HG02938 (cell line): ENCODE measurements around the gene DNAJB9.

Source experiments
- ATAC-seq: cut with Tn5 transposase; IDR thresholded peaks from one replicate; pipeline ENCODE4 v1.9.1; 2021; ENCODE audit warnings: mild to moderate bottlenecking, moderate library complexity; ENCODE audit not compliant: unreplicated experiment

Gene DNAJB9

DNA sequence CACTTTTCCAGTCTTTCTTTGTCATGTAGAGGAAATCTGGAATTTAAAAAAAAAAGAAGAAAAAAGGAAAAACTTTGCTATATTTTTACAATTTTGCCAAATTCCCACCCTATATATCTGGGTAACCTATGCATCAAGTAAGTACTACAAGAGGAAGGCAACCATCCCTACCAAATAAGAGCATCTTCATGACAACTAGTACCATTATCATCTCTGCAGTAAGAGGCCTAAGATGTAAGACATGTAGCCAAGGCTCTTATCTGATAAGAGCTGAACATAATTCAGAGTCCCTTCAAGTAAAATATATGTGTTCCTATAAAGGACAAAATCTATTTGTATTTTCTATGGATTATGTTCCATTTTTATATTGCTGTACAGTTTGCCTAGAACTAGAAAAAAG is 3.7 kb upstream of the DNAJB9 start:
- no peak for ATAC-seq

DNA sequence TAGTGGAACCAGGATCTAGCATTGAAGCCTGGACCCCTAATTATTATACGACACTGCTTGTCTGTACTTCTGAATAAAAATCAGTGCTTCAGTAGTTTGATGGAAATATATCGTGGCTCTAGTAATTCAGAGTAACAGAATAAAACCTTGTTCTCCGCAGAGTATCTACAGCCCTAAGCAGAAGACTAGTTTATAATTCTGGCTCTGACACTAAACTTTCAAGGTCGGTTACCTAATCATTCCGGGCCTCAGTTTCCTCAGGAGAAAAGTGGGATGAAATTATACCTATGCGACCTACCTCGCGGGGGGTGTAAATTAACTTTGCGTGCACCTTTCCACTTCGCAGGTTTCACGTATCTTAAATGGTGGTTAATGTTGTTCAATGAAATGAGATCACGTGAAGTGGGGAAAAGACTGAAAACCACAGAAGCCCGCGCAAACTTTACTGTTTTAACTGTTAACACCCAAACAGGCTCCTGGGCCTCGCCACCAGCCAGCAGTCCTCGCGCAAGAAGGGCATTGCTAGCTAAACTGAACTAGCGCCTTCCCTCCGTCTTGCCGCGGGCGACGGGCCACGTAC is 783 bp upstream of the DNAJB9 start:
- ATAC-seq: no peak

DNA sequence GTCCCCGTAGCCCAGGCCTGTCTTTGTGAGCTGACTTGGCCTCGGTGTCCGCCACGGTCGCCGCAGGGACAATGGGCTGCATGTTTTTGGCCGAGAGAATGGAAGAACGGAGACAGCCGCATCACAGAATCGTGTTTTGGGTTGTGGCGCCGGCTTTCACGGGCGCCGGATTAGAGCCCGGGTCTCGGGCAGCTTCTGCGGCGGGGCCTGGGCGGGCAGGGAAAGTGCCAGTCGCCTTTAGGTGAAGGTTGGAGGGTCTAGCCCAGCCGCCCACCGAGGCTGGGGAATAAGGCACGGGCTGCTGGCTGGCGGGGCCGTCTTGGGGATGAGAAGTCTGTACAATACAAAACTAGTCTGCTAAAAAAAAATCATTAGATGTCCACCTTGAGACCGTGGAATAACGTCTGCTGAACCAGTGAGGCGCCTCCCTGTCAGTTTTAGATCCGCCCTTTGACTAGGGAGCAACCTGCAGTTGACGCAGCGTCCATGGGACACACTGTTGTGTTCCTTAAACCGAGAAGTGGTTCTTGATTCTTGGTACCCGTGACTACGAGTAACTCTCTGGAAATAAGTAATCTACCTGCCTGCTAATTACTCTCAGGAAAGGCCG is 577 bp downstream of the DNAJB9 start:
- ATAC-seq: peak; percentile 24

DNA sequence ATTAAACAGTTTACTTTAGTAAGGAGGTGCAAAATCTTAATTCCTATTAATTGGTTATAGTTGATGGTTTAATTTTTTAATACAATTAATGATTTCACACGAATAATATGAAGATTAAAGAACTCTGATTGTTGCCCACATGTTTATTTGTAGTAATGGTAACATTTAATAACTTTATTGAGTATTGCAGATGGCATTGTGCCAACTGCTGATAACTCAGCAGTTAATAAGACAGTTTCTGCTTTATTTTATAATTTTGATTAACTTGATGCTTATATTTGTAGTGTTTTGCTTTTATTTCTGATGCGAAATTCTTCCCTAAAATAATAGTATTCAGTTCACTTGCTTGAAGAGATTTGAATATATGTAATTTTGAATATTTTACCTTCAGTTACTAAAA is 2.8 kb downstream of the DNAJB9 start:
- ATAC-seq: no peak

DNA sequence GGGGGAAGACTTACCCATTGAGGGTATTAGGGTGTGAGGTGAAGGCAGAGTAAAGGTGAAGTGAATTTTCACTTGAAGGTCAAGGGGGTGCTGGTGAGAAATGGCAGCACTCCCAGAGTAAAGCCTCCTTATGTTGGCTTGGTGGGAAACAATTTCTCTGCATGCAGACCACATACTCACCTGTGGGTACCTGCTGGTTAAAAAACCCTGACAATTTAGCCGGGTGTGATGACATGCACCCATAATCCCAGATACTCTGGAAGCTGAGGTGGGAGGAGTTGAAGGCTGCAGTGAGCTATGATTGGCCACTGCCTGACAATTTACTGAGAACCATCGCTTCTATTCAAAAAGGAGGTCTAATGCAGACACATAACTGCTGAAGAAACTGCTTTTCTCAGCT is 5.5 kb downstream of the DNAJB9 start:
- no peak for ATAC-seq

DNA sequence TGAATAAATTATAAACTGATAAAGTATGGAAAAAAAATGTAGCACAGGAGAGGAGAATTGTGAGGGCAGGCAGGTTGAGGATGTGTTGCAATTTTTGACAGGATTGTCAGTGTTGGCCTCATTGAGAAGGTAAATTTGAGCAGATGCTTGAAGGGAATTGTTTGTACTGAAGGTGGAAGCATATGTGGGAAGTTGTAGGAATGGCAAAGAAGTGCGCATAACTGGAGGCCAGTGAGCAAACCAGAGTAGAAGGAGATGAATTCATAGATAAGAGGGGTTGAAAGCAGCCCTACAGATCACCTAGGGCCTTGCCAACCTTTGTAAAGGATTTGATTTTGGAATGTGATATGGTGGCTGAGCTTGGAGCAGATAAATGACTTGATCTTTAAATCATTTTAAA is 6.4 kb downstream of the DNAJB9 start:
- ATAC-seq: no peak

DNA sequence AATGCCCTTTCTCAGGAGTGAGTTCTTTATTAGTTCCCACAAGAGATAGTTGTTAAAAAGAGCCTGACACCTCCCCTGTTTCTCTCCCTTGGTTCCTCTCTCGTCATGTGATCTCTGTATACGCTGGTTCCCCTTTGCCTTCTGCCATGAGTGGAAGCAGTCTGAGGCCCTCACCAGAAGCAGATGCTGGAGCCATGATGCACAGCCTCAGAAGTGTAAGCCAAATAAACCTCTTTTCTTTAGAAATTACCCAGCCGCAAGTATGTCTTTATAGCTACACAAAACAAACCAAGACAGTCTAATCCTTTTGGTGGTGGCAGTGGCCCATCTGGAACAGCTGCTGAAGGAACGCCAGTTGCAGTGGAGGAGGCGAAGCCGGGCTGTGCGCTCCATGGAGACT is 9.3 kb downstream of the DNAJB9 start:
- ATAC-seq: no peak

DNA sequence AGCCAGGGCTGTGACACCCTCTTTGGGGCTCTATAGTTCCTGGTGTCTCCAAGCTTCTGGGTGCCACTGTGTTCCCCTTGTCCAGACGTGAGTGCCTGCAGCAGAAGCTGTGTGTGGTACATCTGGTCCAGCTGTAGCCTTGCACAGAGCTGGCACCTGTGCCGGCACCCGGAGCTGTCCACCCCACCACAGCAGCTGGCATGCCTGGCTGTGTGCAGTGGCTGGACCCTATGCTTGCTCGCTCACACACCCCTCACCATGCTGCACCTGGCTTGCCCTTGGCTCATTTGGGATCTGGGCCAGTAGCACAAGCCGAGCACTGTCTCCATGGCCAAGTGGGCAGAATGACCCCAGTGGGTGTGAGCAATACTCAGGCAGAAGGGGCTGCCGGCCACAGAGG is 10.6 kb downstream of the DNAJB9 start:
- ATAC-seq: no peak

DNA sequence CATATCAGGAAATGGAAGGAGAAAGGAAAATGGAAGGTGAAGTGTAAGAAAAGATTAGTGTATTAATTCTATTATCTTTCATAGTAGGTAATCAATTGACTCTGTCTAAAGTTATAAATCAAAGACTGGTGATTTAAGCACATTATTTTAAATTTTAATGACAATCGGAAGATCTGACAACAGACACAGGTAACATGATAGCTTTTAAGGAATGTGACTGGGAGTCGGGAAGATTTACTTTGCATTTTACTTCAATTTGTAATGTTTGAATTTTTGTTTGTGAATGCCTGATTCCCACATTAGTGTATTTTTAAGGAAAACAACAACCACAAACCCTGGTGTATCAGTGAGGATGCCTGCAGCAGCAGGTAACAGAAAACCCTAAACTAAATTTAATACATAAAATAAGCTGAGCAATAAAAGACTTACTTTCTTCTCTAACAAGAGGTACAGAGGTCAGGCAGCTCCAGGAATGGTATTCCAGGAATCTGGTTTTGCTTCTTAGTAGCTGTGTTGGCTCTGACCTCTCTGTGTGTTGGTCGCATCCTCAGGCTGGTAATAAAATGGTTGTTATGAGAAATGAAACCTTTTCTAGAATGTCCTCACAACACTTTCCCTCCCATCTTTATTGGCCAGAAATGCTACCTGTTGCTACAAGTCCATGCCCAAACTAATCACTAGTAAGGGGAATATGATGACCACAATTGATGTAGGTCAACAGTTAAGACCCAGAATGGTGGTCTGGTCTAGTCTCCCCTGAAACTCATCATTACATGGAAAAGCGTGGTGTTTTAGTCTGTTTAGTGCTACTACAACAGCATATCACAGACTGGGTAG is 12.2 kb downstream of the DNAJB9 start:
- ATAC-seq: no peak

DNA sequence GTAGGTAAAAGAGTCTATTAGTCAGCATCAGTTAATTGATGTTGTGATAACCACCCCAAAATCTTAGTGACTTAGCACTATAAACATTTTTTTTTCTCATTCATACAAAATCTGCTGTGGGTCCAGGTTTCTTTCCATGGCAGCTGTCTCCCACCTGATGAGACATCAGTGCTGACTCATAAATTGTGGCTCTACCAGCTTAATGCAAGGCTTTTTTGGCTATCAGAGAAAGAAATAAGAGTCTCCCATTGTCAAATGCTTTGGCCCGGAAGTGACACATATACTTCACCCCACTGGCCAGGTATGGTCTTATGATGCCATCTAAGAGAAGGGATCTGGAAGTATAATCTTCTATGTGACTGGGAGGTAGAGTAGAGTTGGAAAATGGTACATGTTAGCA is 14.5 kb downstream of the DNAJB9 start:
- ATAC-seq: no peak

DNA sequence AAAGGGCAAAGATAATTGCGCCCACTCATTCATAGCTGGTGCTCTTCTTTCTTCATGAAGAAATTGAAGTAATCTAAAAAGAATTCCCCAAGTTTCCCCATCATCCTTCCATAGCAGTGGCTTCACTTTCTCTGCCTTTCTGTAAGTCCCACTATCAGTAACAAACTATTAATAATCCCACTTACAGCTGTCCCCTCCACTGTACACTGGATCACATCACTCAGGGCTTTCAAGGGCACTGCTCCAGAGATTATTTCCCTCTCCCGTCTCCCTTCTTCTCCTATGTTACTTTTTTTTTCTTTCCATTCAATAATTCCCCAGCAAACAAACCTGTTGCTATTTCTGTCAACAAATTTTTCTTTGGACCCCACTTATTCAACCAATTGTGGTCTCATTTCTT is 16.2 kb downstream of the DNAJB9 start:
- no peak for ATAC-seq

DNA sequence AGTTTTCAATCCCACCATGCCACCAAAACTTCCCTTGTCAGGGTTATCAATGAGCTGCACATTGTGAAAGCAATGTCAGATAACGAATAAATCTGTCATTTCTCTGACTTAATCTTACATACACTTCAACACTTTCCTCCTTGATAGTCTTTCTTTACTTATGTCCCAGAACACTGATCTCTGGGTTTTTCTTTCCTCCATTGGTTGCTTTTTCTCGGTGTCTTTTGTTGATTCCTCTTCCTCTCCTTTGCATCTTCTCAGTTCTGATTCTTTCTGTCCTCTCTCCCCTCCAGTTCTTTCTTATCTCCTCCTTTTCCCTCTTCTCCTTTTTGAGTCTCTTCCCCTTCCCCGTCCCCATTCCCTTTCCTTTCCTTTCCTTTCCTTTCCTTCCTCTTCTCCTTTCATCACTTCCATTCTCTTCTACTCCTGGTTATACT is 16.6 kb downstream of the DNAJB9 start:
- ATAC-seq: no peak

DNA sequence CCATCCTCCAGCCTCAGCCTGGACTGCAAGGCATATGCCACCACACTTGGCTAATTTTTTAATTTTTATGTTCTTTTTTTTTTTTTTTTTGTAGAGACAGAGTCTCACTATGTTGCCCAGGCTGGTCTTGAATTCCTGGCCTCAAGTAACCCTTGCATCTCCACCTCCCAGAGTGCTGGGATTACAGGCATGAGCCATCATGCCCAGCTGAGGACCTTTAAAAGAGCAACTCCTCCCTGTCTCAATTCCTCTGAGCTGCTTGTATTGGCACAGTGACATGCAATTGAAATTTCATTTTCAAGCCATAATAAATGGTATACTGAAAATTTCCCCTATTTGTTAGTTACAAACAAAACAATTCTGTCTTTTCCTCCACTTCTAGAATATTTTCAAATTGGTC is 19.5 kb downstream of the DNAJB9 start:
- ATAC-seq: no peak

DNA sequence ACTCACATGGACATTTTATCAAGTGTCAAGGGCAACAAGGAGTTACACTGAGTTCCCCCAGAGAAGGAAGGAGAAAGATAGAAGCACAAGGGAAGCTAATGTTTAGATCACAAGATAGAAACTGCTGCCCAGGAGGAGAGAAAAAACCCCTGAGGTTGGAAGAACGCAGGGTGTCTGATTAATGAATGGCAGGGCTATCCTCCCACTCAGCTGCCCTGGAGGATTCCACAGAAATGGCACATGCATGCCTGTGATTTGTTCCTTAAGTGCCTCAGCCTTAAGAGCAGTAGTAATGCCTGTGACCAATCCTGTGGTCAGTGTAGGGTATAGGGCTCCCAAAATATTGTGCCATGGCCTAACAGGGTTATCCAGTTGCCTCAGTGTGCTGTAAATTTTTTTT is 20.2 kb downstream of the DNAJB9 start:
- ATAC-seq: peak; percentile 59

DNA sequence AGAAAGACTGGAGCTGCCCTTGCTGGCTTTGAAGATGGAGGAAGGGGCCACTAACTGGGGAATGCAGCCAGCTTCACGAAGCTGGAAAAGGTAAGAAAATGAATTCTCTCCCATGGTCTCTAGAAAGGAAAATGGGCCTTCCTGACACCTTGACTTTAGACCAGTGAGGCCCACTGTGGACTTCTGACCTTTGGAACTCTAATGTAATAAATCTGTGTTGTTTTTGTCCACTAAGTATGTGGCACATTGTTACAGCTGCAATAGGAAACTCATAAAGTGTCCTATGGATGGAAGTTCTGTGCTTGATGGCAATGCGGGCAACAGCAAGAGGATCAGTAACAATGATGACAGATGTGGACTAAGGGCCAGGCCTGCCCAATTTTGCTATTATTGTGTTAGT is 20.9 kb downstream of the DNAJB9 start:
- no peak for ATAC-seq

DNA sequence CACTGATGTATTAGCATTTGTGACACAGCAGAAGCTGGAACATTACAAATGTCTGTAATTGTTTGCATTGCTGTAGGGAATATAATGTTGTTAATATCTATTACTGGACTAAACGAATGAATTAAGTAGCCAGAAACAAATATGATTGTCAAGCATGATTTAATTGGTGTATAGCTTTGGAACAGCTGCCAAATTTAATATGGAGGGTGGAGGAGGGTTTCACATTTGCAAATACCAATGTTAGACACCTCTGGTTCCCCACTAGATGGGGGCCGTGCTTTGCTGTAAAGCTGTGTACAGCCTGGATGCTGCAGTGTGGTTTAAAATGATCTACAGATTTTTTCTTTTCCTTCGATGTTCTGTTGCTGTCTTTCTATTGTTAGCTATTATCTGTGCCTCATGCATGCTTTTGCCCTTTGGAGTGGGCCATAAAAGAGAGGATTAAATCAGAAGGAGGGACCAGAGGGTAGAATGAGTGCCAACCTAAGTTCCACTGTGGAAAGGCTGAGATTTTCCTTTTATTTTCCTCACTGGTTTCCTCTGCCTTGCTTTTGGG is 23.1 kb downstream of the DNAJB9 start:
- peak; percentile 54 for ATAC-seq

DNA sequence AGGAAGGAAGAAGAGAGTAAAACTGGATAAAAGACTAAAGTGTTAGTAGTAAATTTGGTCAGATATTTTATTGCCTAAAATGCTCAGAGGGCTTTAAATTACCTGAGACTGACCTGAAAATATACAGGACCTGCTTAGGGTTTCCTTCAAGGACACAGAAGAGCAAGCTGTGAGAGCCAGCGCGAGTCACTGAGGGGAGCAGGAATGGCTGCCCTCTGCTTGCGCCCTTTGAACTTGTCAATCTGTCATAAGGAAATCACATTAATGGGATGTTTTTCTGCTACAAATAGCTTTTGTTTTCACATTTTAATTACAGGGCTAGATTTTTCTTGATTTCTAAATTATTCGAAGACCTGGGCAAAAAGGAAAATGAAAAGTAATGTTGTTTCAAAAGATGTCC is 26.9 kb downstream of the DNAJB9 start:
- ATAC-seq: no peak

DNA sequence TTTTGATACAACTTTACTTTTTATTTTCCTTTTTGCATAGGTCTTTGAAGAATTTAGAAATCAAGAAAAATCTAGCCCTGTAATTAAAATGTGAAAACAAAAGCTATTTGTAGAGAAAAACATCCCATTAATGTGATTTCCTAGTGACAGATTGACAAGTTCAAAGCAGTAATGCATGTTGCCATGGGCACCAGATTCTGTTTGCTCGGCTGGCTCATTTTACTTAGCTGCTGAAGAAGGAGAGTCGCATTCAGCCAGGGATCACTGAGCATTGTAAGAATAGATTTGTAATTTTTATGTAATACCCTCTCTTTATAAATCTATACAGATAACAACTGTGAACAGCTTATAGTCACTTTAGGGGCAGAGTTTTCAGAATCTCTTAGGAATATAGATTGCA is 28.5 kb downstream of the DNAJB9 start:
- no peak for ATAC-seq

DNA sequence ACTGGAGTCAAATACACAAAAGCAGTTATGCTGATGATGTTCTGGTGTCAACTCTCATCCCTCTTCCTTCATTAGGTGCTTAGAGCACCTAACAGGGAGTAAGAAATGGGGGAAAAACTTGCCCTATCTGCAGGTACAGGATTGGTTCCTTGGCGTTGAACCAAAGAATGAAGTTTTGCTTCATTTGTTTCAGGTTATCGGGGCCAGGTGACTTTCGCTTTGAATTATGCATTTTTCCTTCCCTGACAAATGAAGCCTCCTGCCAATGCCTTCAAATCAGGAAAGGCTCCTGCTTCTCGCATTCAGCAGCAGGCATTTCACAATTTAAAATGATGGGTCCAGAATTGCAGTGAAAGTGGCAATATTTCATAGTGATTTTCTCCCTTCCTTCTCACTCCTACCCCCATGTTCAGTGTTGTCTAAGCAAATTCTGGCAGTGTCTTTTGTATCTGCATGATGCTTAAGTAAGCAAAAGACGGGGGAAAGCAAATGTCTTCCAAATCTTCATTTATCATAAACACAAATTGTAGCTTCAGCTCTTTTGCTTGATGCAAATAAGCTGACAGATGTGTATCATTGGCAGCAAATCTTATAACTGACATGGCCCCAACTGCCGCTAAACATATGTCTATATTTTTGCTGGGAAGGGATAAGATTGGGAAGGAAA is 29.4 kb downstream of the DNAJB9 start:
- no peak for ATAC-seq

DNA sequence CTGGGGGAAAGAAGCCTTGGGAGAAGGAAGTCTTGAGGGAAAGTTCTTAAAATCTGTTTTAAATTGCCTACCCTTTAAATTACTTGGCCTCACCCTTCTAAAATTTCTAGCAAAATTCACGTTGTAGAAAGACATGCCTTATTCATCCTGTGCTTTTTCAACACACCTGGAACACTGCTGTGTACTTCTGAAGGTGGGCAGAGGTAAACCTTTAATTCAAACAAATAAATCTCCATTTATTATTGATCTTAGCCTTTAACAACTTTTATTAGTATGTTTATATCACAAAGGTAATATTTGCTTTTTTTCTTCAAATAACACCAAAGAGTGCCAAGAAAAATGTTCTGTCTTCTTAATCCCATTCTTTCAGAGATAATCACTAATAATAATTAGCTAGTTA is 30.7 kb downstream of the DNAJB9 start:
- ATAC-seq: no peak

DNA sequence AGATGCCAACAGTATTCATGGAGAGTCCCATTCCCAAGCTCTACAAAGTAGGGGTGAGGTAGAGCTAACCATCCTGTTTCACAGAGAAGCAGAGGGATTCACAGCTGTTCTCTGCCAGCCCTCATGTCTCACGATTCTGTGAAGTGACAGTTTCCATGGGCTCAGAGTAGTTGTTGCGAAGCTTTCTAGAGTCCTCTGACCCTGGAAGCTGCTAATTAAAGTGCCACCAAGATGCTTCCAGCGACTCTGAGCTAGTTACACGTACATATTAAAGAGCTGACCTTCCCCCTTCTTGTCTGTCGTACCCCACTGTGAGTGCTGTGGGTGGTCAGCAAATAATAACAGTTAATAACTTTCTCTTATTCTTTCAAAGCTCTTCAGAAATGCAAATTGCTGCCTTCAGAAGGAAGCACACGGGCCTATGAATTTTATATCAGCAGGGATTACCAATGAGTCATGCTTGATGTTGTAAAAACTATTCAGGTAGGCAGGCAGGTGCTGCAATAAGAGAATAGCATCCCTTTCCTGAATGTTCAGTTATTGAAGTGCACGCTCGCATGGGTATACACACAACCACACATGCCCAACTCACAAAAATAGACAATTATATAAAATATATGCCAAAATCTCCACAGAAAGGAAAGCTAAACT is 34.1 kb downstream of the DNAJB9 start:
- ATAC-seq: no peak
